AG08395 (cell line): Measurements from ENCODE around the gene SEL1L3.

Experiments
- DNase-seq: peaks from one replicate; pipeline ENCODE4 v3.0.0; 2012; ENCODE audit warnings: mixed read lengths, low spot score

Gene SEL1L3

GRCh38 chr4:25847329-25847728 lies 15.5 kb downstream of the SEL1L3 start:
- DNase-seq, result peak; percentile 23

- DNase-seq, result no peak
These were observed 16.7 kb downstream of the SEL1L3 start for GRCh38 chr4:25845841-25846653.

- DNase-seq, result no peak
These were observed 17.7 kb downstream of the SEL1L3 start for GRCh38 chr4:25844961-25845712.

GRCh38 chr4:25843340-25844097 lies 19.3 kb downstream of the SEL1L3 start:
- peak; percentile 21 for DNase-seq

GRCh38 chr4:25842229-25842845 lies 20.5 kb downstream of the SEL1L3 start:
- no peak for DNase-seq

- no peak for DNase-seq
These were observed 23.1 kb downstream of the SEL1L3 start for GRCh38 chr4:25839687-25840086.

GRCh38 chr4:25839233-25839632 lies 23.6 kb downstream of the SEL1L3 start:
- DNase-seq, result no peak

GRCh38 chr4:25838526-25838925 lies 24.3 kb downstream of the SEL1L3 start:
- no peak for DNase-seq

- DNase-seq, result no peak
These were observed 25.7 kb downstream of the SEL1L3 start for GRCh38 chr4:25837107-25837506.

GRCh38 chr4:25835384-25835783 lies 27.4 kb downstream of the SEL1L3 start:
- no peak for DNase-seq

GRCh38 chr4:25834411-25835107 lies 28.2 kb downstream of the SEL1L3 start:
- no peak for DNase-seq

- no peak for DNase-seq
These were observed 32.2 kb downstream of the SEL1L3 start for GRCh38 chr4:25830548-25830947.

GRCh38 chr4:25827897-25828296 lies 34.9 kb downstream of the SEL1L3 start:
- no peak for DNase-seq

- DNase-seq, result no peak
These were observed 35.4 kb downstream of the SEL1L3 start for GRCh38 chr4:25827373-25827772.

GRCh38 chr4:25826074-25826752 lies 36.6 kb downstream of the SEL1L3 start:
- DNase-seq, result no peak

- no peak for DNase-seq
These were observed 39.2 kb downstream of the SEL1L3 start for GRCh38 chr4:25823632-25824031.

- DNase-seq, result no peak
These were observed 40.9 kb downstream of the SEL1L3 start for GRCh38 chr4:25821899-25822298.

- DNase-seq, result no peak
These were observed 41.5 kb downstream of the SEL1L3 start for GRCh38 chr4:25821267-25821666.

- DNase-seq, result no peak
These were observed 43.9 kb downstream of the SEL1L3 start for GRCh38 chr4:25818876-25819275.

- peak; percentile 54 for DNase-seq
These were observed 44.4 kb downstream of the SEL1L3 start for GRCh38 chr4:25818371-25818871.
